ENCODE data around the gene AFAP1L1. TPM values are rescaled to one million over a fixed set of nuclear protein-coding genes. Genes with fewer than 3 reads are reported as not detected.

AFAP1L1 gene
- total RNA-seq, 1 donor from 2014 or later = not detected

- Mint-ChIP-seq H3K27me3 (ENCODE audit: insufficient read depth) (peaks cover 31% of the 10 kb centered on the region), H3K4me1 (ENCODE audit: low read depth) (no peaks in the 10 kb centered on the region), H3K36me3 (ENCODE audit: low read depth) (no peaks in the 10 kb centered on the region), H3K9me3 (no peaks in the 10 kb centered on the region), H3K27ac (no peak overlapping the region), H3K4me3 (no peak overlapping the region)
- no peak for DNase-seq (ENCODE audit: low spot score)
- intact Hi-C loops (cut with micrococcal nuclease) = no loop called here
These were observed 10.6 kb downstream of the AFAP1L1 start for GRCh38 chr5:149282027-149282965.

DNA sequence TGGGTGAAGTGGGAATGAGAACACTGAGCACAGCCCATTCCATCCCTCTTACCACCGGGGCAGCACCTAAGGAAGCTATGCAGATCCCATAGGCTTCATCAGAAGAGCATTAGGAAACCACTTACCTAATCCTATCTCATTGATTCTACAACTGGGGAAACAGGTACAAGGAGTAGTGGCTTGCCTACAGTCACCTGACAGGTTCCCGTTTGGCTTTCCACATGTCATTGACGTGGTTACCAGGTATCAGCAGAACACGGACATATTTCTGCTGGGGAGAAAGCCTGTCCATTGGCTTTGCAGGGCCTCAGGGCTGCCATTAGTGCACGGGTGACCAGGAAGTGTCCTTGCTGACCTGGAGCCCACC is 11.3 kb downstream of the AFAP1L1 start:
- intact Hi-C loops (cut with micrococcal nuclease) = no loop called here
- no peaks in the 10 kb centered on the region for H3K4me1 Mint-ChIP-seq (ENCODE audit: low read depth)
- DNase-seq (ENCODE audit: low spot score) = no peak
- H3K4me3 Mint-ChIP-seq = no peak overlapping the region
- peaks cover 27% of the 10 kb centered on the region for H3K27me3 Mint-ChIP-seq (ENCODE audit: insufficient read depth)
- no peaks in the 10 kb centered on the region for H3K36me3 Mint-ChIP-seq (ENCODE audit: low read depth)
- no peak overlapping the region for H3K27ac Mint-ChIP-seq
- no peaks in the 10 kb centered on the region for H3K9me3 Mint-ChIP-seq

- DNase-seq (ENCODE audit: low spot score) = no peak
- Mint-ChIP-seq H3K27ac (no peak overlapping the region), H3K9me3 (no peaks in the 10 kb centered on the region), H3K27me3 (ENCODE audit: insufficient read depth) (peaks cover 20% of the 10 kb centered on the region), H3K4me1 (ENCODE audit: low read depth) (no peaks in the 10 kb centered on the region), H3K36me3 (ENCODE audit: low read depth) (no peaks in the 10 kb centered on the region), H3K4me3 (no peak overlapping the region)
- intact Hi-C loops (cut with micrococcal nuclease) = no loop called here
These were observed 12.2 kb downstream of the AFAP1L1 start for GRCh38 chr5:149283626-149284480.

DNA sequence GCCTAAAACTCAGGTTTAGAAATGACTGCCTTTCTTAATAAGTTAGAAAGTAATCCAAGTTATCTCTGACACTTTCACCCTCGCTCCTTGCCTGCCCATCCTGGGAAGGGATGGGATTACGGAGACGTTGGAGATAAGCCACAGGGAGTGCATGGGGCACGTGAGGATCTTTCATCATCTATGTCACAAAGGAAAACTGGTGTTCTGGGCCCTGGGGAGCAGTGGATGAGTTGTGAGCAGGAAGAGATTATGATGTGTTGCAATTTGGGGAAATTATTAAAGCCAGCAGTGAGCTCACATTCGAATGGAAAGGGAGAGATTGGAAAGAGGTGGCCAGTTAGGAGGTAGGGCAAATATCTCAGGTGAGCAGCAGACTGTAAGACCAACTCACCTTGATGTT is 12.8 kb downstream of the AFAP1L1 start:
- Mint-ChIP-seq H3K9me3 (no peaks in the 10 kb centered on the region), H3K27me3 (ENCODE audit: insufficient read depth) (peaks cover 19% of the 10 kb centered on the region), H3K4me1 (ENCODE audit: low read depth) (no peaks in the 10 kb centered on the region), H3K4me3 (no peak overlapping the region), H3K27ac (no peak overlapping the region), H3K36me3 (ENCODE audit: low read depth) (no peaks in the 10 kb centered on the region)
- DNase-seq (ENCODE audit: low spot score) = no peak
- intact Hi-C loops (cut with micrococcal nuclease) = no loop called here

DNA sequence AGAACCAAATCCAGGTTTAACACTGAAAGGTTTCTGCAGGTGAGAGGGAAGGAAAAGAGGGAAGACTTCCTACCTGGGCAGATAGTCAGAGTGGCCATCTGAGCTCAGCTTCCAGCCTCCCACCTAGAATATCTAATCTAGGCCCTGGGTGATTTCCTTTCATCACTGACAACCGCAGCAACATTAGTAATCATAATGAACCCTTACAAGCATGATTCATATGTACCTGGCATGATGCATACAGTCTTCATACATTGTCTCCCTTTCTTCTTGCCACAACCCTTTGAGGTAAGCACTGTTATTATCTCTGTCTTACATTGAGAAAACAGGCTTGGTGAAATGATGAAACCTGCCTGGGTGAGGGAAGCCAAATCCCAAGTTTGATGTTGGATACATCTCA is 13.5 kb downstream of the AFAP1L1 start:
- Mint-ChIP-seq H3K4me1 (ENCODE audit: low read depth) (no peaks in the 10 kb centered on the region), H3K9me3 (no peaks in the 10 kb centered on the region), H3K36me3 (ENCODE audit: low read depth) (no peaks in the 10 kb centered on the region), H3K4me3 (no peak overlapping the region), H3K27me3 (ENCODE audit: insufficient read depth) (peaks cover 14% of the 10 kb centered on the region), H3K27ac (no peak overlapping the region)
- DNase-seq (ENCODE audit: low spot score) = no peak
- intact Hi-C loops (cut with micrococcal nuclease) = no loop called here

DNA sequence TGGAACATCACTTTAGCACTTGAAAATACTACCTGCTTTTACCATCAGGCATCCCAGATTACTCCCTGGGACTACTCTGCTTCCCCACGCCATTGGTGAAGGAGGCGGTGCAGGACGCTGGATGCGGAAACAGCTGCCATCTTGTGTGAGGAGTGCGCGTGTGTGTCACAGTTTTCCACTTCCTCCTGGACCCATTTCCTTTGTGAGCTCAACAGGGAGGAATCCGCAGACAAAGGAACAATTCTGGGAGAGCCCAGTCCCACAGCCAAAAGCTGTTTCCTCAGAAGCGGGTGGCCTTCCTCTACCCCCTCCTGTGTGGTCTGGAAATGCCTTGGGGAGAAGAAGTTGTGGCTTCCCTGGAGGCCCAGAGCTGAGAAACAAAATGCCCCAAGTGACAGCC is 16.8 kb downstream of the AFAP1L1 start:
- Mint-ChIP-seq H3K9me3 (no peaks in the 10 kb centered on the region), H3K4me1 (ENCODE audit: low read depth) (no peaks in the 10 kb centered on the region), H3K4me3 (no peak overlapping the region), H3K36me3 (ENCODE audit: low read depth) (no peaks in the 10 kb centered on the region), H3K27me3 (ENCODE audit: insufficient read depth) (peaks cover 8% of the 10 kb centered on the region), H3K27ac (no peak overlapping the region)
- intact Hi-C loops (cut with micrococcal nuclease) = no loop called here
- DNase-seq (ENCODE audit: low spot score) = no peak

DNA sequence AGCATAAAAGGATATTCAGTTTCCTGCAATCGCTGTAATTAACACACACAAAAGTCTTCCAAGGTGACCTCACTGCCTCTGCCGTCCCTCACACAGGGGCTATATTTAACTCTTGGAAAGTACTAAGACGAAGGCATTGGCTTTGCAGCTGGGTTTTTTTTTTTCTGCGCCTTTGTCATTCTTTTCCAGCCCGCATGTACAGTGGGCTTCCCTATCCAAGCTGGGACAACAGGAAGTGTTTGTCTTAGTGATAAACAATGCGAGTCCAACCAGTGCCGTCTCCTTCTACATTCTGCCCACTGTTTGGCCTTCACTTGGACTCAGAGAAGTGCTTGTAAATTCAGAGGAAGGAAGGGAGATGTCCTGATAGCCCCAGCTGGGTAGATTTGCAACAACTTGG is 17.6 kb downstream of the AFAP1L1 start:
- DNase-seq (ENCODE audit: low spot score) = no peak
- intact Hi-C loops (cut with micrococcal nuclease) = no loop called here
- Mint-ChIP-seq H3K27ac (no peak overlapping the region), H3K27me3 (ENCODE audit: insufficient read depth) (peaks cover 6% of the 10 kb centered on the region), H3K36me3 (ENCODE audit: low read depth) (no peaks in the 10 kb centered on the region), H3K9me3 (no peaks in the 10 kb centered on the region), H3K4me1 (ENCODE audit: low read depth) (no peaks in the 10 kb centered on the region), H3K4me3 (no peak overlapping the region)

GRCh38 chr5:149294872-149295829 is 23.5 kb downstream of the AFAP1L1 start:
- intact Hi-C loops (cut with micrococcal nuclease) = no loop called here
- Mint-ChIP-seq H3K4me1 (ENCODE audit: low read depth) (no peaks in the 10 kb centered on the region), H3K4me3 (no peak overlapping the region), H3K36me3 (ENCODE audit: low read depth) (no peaks in the 10 kb centered on the region), H3K27ac (no peak overlapping the region), H3K9me3 (no peaks in the 10 kb centered on the region), H3K27me3 (ENCODE audit: insufficient read depth) (peaks cover 12% of the 10 kb centered on the region)
- DNase-seq (ENCODE audit: low spot score) = no peak

- Mint-ChIP-seq H3K36me3 (ENCODE audit: low read depth) (no peaks in the 10 kb centered on the region), H3K9me3 (no peaks in the 10 kb centered on the region), H3K4me3 (no peak overlapping the region), H3K27ac (no peak overlapping the region), H3K27me3 (ENCODE audit: insufficient read depth) (peaks cover 14% of the 10 kb centered on the region), H3K4me1 (ENCODE audit: low read depth) (no peaks in the 10 kb centered on the region)
- DNase-seq (ENCODE audit: low spot score) = no peak
- intact Hi-C loops (cut with micrococcal nuclease) = no loop called here
These were observed 25.8 kb downstream of the AFAP1L1 start for GRCh38 chr5:149297340-149298025.

GRCh38 chr5:149298163-149298562 is 26.5 kb downstream of the AFAP1L1 start:
- intact Hi-C loops (cut with micrococcal nuclease) = no loop called here
- Mint-ChIP-seq H3K9me3 (no peaks in the 10 kb centered on the region), H3K27ac (no peak overlapping the region), H3K36me3 (ENCODE audit: low read depth) (no peaks in the 10 kb centered on the region), H3K4me1 (ENCODE audit: low read depth) (no peaks in the 10 kb centered on the region), H3K4me3 (no peak overlapping the region), H3K27me3 (ENCODE audit: insufficient read depth) (peaks cover 14% of the 10 kb centered on the region)
- DNase-seq (ENCODE audit: low spot score) = no peak

DNA sequence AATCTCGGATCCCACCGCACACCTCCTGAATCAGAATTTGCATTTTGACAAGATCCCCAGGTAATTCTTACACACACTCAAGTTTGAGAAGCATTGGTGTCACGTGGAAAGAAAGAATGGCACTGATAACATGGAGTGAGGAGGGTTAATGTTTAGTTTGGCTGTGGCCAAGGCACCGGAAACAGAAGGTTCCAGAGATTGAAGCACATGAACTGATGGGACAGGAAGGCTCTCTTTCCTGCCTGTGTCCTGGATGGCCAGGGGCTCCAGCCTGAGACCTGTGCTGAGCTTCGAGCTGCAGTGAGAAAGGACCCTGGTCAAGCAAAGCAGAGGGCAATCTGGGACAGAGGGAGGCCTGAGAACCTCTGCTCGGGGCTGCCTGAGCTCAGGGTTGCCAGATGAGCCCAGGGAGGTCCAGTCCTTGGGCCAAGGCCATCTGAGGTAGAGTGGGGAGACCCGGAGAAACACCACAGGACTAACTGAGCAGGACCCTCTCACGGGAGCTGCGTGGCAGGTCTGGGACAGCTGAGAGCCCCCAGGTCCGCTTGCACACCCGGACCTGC is 27.3 kb downstream of the AFAP1L1 start:
- Mint-ChIP-seq H3K27ac (no peak overlapping the region), H3K4me1 (ENCODE audit: low read depth) (no peaks in the 10 kb centered on the region), H3K27me3 (ENCODE audit: insufficient read depth) (peaks cover 14% of the 10 kb centered on the region), H3K9me3 (no peaks in the 10 kb centered on the region), H3K4me3 (no peak overlapping the region), H3K36me3 (ENCODE audit: low read depth) (no peaks in the 10 kb centered on the region)
- intact Hi-C loops (cut with micrococcal nuclease) = no loop called here
- DNase-seq (ENCODE audit: low spot score) = no peak

Data from activated T-helper 1 cell treated with anti-CD3 and anti-CD28 coated beads, Interleukin-12 subunit alpha, Interleukin-12 subunit beta, Interleukin-2, Interleukin-4 antibody, amounts not matched to agents 30 ng/mL and 10 ng/mL and 1 ng/mL, durations not matched to agents 14 hours and 24 hours and 36 hours (primary cell).